Left lobe of liver (tissue), 2 donors: Measurements from ENCODE around the gene DYSF. TPM values are rescaled to one million over a fixed set of nuclear protein-coding genes. Genes with fewer than 3 reads are reported as not detected.

Experiments
- ATAC-seq: fragments of 200-7000 bp; cut with Tn5 transposase; one replicate; pipeline ENCODE4 v1.9.1; 2020; ENCODE audit warnings: mild to moderate bottlenecking, moderate library complexity
- DNase-seq: peaks from one replicate; pipeline ENCODE4 v3.0.0-alpha.2; 2020; ENCODE audit warnings: low spot score
- total RNA-seq: library from RNA; stranded (reverse); gene quantifications from one replicate; pipeline ENCODE4 v1.2.1, GENCODE V29; 2021
- donor health status: DM: no; HTN: no; CAD: no; lungs with moderate emphysema.
- donor health status: DM: no; HTN: yes; CAD: no.

DYSF gene
- total RNA-seq, 1 donor from 2014 or later, result 30.0 TPM

DNA sequence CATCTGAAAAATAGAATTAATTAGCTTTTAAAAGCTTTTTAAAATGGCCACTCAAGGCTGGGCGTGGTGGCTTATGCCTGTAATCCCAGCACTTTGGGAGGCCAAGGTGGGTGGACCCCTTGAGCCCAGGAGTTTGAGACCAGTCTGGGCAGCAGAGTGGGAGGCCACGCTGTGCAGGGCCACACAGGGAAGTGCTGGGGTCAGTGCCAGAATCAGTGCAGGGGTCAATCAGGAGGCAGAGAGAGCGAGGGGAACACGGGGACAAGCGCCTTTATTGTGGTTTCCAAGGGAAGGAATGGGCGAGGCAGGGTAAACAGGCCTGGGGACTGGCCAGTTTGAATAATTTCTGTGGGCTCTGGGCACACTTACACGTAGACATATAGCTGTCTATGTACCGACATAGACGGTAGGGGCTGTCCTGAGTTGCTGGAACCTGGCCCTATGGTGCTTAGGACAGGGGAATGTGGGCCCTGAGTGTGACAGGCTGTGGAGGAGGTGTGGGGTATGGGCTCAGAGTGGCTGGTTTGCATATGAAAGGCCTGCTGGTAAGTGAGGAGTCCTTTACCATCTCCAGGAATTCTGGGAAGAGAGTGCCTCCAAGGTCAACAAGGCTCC, 42.9 kb downstream of the DYSF start:
- ATAC-seq, result no peak
- no peak for DNase-seq

DNA sequence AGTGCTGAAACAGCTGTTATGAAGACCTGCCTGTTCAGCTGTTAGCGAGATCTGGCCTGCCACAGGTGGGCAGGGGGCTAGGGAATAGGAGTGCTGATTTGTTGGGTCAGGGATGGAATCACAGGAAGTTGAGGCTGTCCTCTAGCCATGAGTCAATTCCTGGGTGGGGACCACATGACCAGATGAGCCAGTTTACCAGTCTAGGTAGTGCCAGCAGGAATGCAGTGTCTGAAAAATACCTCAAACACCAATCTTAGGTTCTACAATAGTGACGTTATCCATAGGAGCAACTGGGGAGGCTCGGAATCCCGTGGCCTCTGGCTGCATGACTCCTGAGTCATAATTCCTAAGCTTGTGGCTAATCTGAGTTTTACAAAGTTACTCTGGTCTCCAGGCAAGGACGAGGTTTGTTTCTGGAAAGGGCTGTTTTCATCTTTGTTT, 44.9 kb downstream of the DYSF start:
- no peak for DNase-seq

DNA sequence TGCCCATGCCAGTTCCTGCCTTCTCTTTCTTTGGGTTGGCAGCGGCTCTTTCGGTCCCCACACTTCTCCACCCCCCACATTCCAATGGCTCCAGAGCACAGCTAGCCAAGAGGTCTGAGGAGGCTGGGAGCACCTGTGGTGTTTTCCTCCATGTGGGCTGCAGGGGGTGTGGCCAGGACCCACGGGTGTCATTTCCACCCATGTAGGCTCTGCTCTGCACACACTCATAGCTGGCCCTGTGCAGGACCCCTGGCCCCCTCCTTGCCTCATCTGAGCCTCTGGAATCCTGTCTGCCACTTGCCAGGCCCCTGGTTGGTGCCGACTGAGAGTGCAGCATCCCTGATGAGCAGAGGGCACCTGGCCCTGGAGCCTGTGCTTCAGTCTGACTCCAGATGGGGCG, 46.3 kb downstream of the DYSF start:
- DNase-seq (no peak), ATAC-seq (no peak)

More for the DNA sequence above, 44.9 kb downstream of the DYSF start:
- ATAC-seq, result no peak

DNA sequence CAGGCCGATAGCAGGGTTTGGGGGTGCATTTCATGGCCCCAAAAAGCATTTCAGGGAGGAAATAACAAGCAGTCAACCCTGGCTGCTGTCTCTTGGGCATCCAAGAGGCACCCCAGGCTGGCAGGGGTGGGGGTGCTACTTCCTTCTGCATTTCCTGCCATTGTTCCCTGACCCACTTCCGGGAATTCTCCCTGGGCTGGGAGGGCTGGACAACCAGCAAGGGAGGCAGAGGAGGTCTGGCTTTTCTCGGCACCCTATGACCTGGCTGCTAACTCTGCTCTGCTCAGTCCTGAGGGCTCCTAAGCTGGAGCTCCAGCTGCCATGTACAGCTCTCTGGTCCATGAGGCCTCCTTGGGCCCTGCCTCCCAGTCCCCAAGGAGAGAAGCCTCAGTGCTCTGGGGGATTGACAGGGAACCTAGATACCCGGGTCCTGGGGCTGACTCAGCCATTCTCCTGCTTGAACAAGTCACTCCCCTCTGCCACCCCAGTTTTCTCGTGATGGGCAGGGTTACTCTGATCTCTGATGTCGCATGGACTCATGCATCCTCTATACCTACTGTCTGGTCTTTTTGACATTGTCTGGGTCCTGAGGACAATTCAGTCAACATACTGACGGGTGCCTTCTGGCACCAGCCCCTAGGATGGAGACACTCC, 47.2 kb downstream of the DYSF start:
- ATAC-seq, result peak; percentile 57
- no peak for DNase-seq

DNA sequence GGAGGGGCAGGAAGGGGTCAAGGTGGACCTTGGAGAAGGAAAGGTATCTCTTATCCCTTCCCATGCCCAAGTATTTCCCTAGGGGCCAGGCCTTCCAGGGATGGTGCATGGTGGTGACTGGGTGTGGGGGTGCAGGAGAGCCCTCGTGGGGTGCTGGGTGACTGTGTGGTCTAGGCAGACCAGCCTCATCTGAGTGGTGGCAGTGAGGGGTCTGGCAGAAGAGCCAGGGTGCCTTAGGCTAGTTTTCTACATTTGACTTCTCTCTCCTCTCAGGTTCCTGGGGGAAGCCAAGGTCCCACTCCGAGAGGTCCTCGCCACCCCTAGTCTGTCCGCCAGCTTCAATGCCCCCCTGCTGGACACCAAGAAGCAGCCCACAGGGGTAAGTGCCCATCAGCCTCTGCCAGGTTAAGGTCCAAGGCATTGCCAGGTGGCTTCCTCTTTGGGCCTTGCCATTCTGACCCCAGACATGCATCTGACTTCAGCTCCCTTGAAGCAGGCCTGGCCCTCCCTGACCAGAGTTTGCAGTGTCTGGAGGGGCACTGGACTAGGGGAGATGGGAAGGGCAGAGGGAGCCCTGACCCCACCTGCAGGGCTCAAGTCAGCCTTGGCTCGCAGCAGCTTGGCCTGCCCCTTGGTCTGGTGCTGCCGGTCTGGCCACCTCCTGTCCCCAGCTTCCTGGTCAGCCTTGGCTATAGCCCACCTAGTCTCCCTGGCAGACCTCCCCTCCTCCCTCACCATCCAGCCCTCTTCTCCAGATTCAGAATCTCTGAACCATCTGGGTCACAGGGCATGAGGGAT, 49.8 kb downstream of the DYSF start:
- DNase-seq, result no peak
- ATAC-seq, result no peak

DNA sequence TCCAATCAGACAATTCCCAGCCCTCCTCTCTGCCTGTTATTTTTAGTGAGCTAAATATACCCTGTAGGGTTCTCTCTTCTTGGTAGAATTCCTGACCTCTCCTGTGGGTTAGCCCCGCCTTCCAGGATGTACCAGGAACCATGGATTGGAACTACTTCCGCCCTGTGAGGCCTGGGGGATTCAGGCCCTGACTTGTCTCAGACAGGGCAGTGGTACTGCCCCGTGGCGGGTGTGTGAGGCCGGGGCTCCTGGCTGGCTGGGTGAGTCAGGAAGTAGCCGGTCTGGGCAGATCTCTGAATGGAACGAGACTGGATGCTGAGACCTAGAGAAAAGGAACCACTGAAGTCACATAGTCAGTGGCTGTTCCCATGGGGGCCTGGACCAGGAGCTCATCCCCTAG, 50.5 kb downstream of the DYSF start:
- no peak for DNase-seq
- peak; percentile 54 for ATAC-seq

DNA sequence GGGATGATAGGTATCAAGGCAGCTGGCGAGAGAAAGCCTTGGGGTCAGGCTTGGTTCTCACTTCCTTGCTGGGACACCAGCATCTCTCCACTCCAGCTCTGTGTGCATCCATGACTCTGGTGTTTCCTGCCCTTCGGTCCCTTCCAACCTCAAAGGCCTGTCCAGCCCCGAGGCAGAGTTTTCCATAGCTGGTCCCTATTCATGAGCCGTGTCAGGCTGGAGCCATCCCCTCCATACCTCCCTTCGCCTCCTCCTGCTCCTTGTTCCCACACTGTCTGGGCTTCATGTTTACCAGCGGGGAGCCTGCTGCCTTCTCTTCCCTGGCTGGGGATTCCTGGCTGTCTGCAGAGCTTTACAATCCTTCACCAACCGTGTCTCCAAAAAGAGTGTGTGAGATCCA, 51.2 kb downstream of the DYSF start:
- ATAC-seq (no peak), DNase-seq (no peak)

DNA sequence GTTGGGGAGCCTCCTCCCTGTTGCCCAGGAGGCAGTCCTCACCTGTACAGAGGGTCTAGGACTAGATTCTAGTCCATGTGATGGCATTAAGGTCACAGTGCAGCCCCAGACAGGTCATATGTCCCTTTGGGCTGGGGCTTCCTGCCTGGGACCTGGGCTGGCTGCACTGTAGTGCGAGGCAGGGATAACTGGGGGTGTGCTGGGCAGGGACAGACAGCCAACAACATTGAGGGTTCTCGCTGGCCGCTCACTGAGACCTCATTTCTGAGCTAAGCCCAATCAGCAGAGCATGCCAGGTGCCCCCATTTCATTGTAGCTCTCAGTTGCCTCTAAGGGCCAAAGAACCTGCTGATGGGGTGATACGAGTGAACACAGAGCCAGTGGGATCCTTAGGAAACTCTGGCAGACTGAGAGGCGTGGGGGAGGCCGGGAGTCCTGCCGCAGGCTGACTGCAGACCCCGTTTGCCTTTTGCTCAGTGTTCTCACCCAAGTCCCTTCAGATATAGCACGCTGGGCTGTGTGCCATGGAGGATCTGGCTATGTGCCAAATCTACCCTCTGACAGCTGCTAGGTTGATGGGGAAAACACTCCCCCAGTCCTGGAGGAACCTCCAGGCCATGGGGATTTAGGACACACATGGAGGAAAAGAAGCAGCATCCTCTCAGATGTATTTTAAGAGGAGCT, 51.9 kb downstream of the DYSF start:
- DNase-seq (no peak), ATAC-seq (no peak)

DNA sequence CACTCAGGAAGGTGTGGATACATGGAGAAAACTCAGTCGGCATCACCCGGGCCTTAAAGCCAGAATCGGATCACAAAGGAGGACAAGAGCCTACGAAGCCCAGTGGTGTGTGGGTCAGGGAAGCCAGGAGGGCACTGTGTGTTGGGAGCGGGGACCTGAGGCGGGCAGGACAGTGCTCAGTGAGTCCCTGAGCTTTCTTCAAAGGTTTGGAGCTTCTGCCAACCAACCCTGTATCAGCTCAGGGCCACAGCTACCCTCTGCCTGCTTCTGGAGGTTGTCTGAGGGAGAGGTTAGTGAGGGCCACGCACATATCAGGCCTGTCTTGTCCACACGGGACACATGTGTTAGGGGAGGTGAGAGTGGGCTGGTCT, 52.4 kb downstream of the DYSF start:
- DNase-seq (no peak), ATAC-seq (no peak)

DNA sequence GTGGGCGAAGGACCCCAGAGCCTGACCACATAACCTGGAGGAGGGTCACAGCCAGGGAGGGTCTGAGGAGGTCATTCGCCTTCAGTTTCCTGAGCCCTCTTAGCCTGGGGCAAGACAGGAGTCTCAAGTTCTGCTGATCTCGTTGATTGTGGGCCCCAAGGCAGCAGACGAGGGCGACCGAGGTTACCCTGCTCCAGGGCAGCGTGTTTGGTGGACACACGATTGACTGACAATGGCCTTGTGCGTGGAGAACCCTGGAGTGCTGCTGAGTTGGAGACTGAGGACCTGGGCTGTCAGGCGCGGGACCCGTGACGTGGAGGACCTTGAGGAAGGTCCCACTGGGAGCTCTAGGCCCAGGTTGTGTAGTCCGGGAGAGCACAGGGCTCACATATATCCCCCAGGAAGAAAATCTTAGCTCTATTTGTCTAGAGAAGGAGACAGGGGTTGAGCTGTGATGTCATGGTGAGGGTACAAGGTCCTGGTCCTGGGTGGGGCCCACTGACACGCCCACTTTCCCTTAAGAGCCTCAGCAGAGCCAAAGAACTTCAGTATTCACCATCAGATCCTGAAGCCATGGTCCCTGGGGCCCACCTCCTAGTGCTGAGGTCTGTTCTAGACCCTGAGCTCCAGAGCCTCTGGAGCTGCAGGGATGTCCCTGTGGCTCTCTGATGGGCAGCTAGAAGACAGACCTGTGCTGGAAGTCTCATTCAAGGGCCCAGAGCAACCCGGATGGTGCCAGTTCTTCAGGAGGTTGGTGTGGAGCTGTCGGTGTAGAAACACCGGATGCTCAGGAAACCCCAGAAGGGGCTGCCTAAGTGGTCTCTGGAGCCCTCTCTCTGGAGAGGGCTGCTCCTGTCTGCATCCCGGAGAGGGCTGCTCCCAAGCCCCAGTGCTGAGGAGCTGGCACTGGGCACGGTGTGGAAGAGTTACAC, 53.1 kb downstream of the DYSF start:
- ATAC-seq (no peak), DNase-seq (no peak)

DNA sequence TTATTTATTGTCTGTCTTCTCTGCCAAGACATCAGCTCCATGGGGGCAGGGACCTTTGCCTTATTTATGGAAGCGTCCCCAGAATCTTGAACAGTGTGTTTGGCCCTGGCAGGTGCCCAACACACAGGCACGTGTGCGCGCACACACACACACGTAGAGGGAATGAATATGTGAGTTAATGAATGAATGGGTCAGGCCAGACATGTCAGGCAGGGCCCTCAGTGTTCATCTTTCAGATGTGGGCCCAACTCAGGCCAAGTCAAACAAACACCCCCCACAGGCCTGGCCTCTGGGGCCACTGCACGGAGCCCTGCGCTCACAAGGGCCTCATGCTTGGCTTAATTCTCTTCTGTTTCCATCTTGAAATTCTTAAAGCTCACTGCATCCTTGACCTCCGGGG, 54.1 kb downstream of the DYSF start:
- DNase-seq (no peak), ATAC-seq (no peak)

DNA sequence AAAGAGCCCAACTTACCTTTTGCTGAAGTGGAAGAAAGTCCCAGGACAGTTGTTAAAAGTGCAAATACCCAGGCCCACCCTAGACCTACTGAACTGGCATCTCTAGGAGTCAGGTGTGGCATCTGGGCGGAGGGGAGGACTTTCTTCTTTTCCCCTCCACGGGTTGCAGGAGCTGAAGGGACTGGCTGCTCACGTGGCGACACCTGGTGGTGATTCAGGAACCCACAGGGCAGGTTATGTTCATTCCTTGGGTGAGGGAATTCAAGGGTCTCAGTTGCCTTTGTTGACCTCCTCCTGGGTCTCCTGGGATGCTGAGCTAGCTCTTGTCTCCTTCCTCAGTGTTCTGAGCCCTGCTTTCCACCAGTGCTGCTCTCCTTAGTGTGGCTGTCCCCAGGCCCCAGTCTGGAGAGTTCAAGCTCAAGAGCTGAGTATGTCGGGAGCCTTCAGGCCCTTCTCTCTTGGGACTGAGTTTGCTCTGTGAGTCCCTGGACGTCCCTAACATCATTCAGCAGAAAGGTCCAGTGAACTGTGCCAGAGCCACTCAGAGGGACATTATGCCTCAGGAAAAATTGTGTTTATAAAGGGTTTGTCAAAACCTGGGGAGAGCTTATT, 56.9 kb downstream of the DYSF start:
- ATAC-seq (peak; percentile 90), DNase-seq (peak; percentile 71)

DNA sequence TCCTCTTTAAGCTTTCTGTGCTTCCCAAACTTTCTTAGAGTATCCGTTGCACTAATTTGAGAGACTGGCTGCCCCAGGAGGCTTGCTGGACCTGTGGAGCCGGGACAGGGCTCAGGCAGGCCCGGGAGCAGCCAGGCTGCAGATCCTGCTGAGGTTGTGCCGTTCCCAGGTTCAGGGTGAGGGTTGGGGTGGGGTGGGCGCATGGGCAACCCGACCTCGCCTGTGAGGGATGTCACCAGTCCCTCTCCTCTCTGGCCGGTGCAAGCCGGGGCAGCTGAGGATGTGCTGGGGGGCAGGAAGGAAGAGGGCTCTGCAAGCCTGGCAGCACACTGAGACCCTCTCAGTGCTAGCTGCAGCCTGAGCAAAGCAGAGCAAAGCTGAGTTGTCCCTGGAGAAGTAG, 57.6 kb downstream of the DYSF start:
- DNase-seq, result no peak
- ATAC-seq, result no peak

DNA sequence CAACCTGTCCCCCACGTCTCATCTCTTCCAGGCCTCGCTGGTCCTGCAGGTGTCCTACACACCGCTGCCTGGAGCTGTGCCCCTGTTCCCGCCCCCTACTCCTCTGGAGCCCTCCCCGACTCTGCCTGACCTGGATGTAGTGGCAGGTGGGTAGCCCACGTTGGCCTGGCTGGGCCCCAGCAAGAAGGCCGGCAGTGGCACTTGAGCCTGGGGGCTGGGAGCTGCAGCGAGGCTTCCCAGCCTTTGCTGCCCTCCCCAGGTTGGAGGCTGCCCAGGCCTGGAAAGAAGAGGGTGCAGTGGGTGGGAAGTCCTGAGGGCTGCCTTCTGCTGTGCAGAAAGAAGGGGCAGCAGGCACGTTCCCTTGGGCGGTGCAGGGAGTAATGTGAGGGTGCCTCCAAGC, 58.4 kb downstream of the DYSF start:
- DNase-seq (no peak), ATAC-seq (no peak)

DNA sequence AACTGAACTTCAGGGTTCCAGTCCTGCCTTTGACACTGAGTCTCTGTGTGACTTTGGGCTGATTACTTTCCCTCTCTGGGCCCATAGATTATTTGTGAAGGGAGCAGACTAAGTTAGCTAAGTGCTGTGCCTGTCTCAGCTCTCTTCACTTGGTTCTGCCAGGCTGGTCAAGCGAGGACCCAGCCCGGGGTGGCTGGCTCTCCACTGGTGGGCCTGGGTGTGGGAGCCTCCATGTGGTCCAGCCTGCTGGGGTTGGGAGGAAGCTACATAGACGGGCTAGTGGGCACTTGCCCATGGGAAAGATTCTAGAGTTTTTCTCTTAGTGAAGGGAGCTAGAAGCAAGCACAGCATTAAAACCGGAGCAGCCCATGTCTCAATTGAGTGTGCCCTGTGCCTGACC, 59.0 kb downstream of the DYSF start:
- DNase-seq, result no peak
- no peak for ATAC-seq

DNA sequence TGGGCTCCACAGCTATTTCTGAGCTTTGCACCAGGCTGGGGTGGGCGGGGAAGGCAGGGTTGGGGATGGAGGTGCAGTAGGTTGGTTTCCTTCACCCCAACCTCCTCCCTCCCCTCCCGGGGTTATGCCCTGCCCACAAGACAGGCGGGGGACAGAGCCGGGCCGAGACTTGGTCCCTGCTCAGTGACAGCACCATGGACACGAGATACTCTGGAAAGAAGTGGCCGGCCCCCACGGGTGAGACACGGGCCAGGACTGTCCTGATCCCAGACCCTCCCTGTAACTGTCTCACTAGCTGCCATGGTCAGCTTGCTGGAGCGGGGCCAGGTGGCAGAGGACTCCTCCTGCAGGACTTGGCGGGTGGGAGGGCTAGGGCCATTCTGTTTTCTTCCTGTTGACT, 59.7 kb downstream of the DYSF start:
- DNase-seq (no peak), ATAC-seq (no peak)

DNA sequence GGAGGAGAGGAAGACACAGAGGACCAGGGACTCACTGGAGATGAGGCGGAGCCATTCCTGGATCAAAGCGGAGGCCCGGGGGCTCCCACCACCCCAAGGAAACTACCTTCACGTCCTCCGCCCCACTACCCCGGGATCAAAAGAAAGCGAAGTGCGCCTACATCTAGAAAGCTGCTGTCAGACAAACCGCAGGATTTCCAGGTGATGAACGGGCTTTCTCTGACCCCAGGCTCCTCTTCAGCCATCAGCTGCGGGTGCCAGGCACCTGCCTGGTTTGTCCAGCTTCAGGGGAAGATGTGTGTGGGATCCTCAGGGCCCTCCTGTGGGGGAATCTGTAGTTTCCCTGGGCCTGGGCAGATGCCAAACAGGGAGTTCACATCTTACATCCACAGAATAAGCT, 60.4 kb downstream of the DYSF start:
- DNase-seq, result no peak
- no peak for ATAC-seq

DNA sequence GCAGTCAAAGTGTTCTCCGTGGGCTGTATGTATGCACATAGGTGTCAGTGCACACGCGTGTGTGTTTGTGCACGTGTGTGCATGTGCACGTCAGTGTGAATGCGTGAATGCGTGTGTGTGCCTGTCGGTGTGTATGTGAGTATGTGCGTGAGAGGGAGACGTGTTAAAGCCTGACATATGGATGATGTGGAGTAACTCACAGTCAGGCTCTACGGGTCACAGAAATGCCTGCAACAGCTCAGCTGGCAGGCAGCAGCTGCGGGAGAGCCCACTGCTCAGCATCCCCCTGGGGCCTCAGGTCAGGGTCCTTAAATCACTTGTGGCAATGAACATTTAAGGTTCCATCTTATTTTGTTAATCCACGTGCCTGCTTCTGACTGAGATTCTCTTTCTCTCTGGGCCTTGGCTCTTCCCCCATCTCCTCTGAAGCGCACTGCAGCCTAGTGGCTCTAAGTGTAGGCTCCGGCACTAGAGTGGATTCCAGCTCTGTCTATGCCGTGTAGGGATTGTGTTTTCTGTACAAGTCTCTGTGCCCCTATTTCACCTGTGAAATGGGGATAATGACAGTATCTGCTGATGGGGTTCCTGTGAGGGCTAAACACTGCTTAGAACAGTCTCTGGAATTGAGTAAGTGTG, 63.0 kb downstream of the DYSF start:
- no peak for ATAC-seq
- peak; percentile 8 for DNase-seq

DNA sequence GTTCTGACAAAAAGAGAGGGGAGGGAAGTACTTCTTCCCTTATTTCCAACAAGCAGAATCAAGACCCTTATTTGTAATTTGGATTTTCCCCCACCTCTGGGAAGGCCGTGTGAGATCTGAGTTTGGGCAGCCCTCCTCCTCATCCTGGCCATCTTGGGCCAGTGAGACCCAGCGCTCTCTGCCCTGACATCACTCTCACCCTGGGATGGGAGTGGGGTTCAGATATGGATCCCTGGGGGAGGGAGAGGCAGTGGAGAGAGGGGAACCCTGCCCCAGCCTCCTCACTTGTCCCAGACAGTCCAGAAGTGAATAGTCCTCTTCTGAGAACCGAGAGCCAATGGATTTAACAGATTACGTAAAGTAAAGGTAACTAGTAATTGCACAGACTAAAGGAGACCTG, 64.5 kb downstream of the DYSF start:
- ATAC-seq (no peak), DNase-seq (peak; percentile 7)
